ENCODE measurements around the gene SLC6A11. TPM values are rescaled to one million over a fixed set of nuclear protein-coding genes. Genes with fewer than 3 reads are reported as not detected.

SLC6A11 gene
- total RNA-seq, 1 experiment from 2014 or later, result not detected

DNA sequence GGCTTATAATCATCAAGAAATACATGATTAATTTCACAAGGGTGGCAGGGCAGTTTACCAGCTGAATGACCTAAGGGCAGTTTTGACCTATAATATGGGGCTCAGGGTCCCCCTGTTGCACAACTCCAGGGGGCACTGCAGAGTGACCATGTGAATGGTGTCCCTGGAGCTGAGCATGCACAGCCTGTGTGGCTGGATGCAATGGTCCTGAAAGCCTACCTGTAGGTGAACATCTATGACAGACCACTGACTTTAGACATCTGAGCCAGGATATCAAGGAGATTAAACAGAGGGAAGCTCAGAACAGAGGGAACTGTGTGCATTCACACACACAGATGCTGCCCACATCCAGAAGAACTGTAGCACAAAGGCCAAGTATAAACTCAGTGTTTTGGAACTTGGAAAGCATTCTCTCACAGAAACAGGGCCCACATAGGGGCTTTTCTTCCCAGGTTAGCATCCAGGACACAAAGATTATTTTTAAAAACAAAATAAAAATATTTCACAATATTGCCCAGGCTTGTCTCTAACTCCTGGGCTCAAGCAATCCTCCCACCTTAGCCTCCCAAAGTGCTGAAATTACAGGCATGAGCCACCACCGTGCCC, 7.8 kb upstream of the SLC6A11 start:
- Mint-ChIP-seq H3K4me3 (ENCODE audit: unreplicated experiment) (no peak overlapping the region), H3K36me3 (ENCODE audit: insufficient read depth, unreplicated experiment) (no peaks in the 10 kb centered on the region), H3K27me3 (ENCODE audit: insufficient read depth, unreplicated experiment) (no peaks in the 10 kb centered on the region), H3K27ac (ENCODE audit: unreplicated experiment) (no peak overlapping the region), H3K4me1 (ENCODE audit: low read depth, unreplicated experiment) (peaks cover 19% of the 10 kb centered on the region), H3K9me3 (ENCODE audit: unreplicated experiment) (peaks cover 8% of the 10 kb centered on the region)
- Histone ChIP-seq H3K27me3 (replicated peaks; ENCODE audit: control insufficient read depth, insufficient read depth, low read length) (no peaks in the 10 kb centered on the region), H3K4me3 (ENCODE audit: low read depth, low read length) (no peak overlapping the region), H3K36me3 (ENCODE audit: control insufficient read depth, insufficient read depth, low read length) (no peaks in the 10 kb centered on the region), H3K4me1 (peaks cover 40% of the 10 kb centered on the region), H3K9me3 (no peaks in the 10 kb centered on the region)
- intact Hi-C loops (cut with micrococcal nuclease; ENCODE audit: unreplicated experiment), result no loop called here
- ChIA-PET CTCF (no interaction called here), POLR2A (no interaction called here)
- TF ChIP-seq, protein P1, sequence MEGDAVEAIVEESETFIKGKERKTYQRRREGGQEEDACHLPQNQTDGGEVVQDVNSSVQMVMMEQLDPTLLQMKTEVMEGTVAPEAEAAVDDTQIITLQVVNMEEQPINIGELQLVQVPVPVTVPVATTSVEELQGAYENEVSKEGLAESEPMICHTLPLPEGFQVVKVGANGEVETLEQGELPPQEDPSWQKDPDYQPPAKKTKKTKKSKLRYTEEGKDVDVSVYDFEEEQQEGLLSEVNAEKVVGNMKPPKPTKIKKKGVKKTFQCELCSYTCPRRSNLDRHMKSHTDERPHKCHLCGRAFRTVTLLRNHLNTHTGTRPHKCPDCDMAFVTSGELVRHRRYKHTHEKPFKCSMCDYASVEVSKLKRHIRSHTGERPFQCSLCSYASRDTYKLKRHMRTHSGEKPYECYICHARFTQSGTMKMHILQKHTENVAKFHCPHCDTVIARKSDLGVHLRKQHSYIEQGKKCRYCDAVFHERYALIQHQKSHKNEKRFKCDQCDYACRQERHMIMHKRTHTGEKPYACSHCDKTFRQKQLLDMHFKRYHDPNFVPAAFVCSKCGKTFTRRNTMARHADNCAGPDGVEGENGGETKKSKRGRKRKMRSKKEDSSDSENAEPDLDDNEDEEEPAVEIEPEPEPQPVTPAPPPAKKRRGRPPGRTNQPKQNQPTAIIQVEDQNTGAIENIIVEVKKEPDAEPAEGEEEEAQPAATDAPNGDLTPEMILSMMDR (IDR thresholded peaks at IDR 0.05; ENCODE audit: insufficient read depth in 1 of 2, low read depth in 1 of 2, low read length in 1 of 2, severe bottlenecking in 1 of 2, unreplicated experiment in 1 of 2), result no peak
- no TSS peak for BruUV-seq (replicated peaks)
- DNase-seq, result no peak

DNA sequence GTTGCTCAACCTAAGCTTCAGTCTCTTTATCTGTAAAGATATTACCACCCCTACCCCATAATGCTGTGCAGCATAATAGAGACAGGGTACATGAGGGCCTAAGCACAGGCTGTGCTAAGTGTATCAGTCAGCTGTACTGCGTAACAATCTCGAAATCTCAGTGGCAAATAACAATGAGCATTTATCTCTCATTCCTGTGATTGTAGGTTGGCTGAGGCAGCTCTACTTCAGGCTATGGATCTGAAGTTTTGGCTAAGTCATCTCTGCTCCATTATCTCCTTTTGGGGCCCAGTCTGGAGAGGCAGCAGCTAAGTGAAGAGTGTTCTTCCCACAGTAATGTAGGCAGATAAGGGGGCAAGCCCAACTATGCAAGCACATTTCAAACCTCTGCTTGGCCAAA, 7.1 kb upstream of the SLC6A11 start:
- no TSS peak for BruUV-seq (replicated peaks)
- intact Hi-C loops (cut with micrococcal nuclease; ENCODE audit: unreplicated experiment), result no loop called here
- TF ChIP-seq, protein P1 (IDR thresholded peaks at IDR 0.05; ENCODE audit: insufficient read depth in 1 of 2, low read depth in 1 of 2, low read length in 1 of 2, severe bottlenecking in 1 of 2, unreplicated experiment in 1 of 2), result no peak
- H3K4me3 Mint-ChIP-seq (ENCODE audit: unreplicated experiment), result no peak overlapping the region
- CTCF ChIA-PET, result no interaction called here
- peaks cover 17% of the 10 kb centered on the region for H3K4me1 Mint-ChIP-seq (ENCODE audit: low read depth, unreplicated experiment)
- POLR2A ChIA-PET, result no interaction called here
- Histone ChIP-seq H3K4me3 (ENCODE audit: low read depth, low read length) (no peak overlapping the region), H3K27me3 (replicated peaks; ENCODE audit: control insufficient read depth, insufficient read depth, low read length) (no peaks in the 10 kb centered on the region), H3K9me3 (no peaks in the 10 kb centered on the region), H3K4me1 (peaks cover 33% of the 10 kb centered on the region), H3K36me3 (ENCODE audit: control insufficient read depth, insufficient read depth, low read length) (no peaks in the 10 kb centered on the region)
- no peaks in the 10 kb centered on the region for H3K27me3 Mint-ChIP-seq (ENCODE audit: insufficient read depth, unreplicated experiment)
- H3K36me3 Mint-ChIP-seq (ENCODE audit: insufficient read depth, unreplicated experiment), result no peaks in the 10 kb centered on the region
- no peak for DNase-seq
- H3K9me3 Mint-ChIP-seq (ENCODE audit: unreplicated experiment), result peaks cover 8% of the 10 kb centered on the region
- H3K27ac Mint-ChIP-seq (ENCODE audit: unreplicated experiment), result no peak overlapping the region

DNA sequence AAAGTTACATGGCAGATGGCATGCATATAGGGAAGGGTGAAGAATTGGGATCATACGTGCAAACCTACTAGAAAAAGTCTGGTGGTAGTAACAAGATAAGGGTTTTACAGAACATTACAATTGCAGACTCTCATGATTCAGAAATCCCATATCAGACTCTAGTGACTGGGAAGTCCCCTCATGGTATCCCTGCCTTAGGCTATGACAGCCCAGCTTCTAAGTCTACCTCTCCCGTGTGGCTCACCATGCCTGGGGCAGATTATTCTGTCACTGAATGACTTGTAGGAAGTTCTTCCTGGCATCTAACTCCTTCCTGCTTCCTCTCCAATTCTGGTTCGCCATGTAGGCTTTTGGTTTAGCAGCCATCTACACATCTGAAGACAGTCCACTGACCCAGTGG, 5.7 kb upstream of the SLC6A11 start:
- H3K27ac Mint-ChIP-seq (ENCODE audit: unreplicated experiment), result no peak overlapping the region
- no peaks in the 10 kb centered on the region for H3K36me3 Mint-ChIP-seq (ENCODE audit: insufficient read depth, unreplicated experiment)
- no peaks in the 10 kb centered on the region for H3K27me3 Mint-ChIP-seq (ENCODE audit: insufficient read depth, unreplicated experiment)
- Histone ChIP-seq H3K4me3 (ENCODE audit: low read depth, low read length) (no peak overlapping the region), H3K9me3 (no peaks in the 10 kb centered on the region), H3K27me3 (replicated peaks; ENCODE audit: control insufficient read depth, insufficient read depth, low read length) (no peaks in the 10 kb centered on the region), H3K36me3 (ENCODE audit: control insufficient read depth, insufficient read depth, low read length) (no peaks in the 10 kb centered on the region), H3K4me1 (peaks cover 21% of the 10 kb centered on the region)
- peaks cover 17% of the 10 kb centered on the region for H3K9me3 Mint-ChIP-seq (ENCODE audit: unreplicated experiment)
- DNase-seq, result no peak
- ChIA-PET POLR2A (no interaction called here), CTCF (no interaction called here)
- intact Hi-C loops (cut with micrococcal nuclease; ENCODE audit: unreplicated experiment), result no loop called here
- no peak overlapping the region for H3K4me3 Mint-ChIP-seq (ENCODE audit: unreplicated experiment)
- BruUV-seq (replicated peaks), result no TSS peak
- TF ChIP-seq, protein P1 (IDR thresholded peaks at IDR 0.05; ENCODE audit: insufficient read depth in 1 of 2, low read depth in 1 of 2, low read length in 1 of 2, severe bottlenecking in 1 of 2, unreplicated experiment in 1 of 2), result no peak
- H3K4me1 Mint-ChIP-seq (ENCODE audit: low read depth, unreplicated experiment), result peaks cover 7% of the 10 kb centered on the region
